HepG2 (cell line): ENCODE measurements around the gene SRSF1. TPM values are rescaled to one million over a fixed set of nuclear protein-coding genes. Genes with fewer than 3 reads are reported as not detected.

Source experiments
- CEBPG ChIP-seq: IDR thresholded peaks from 2 replicates; pipeline ENCODE4 v1.6.1; 2016
- ESRRA ChIP-seq: sonication (generic); formaldehyde crosslinking; IDR thresholded peaks from 2 replicates; pipeline ENCODE4 v1.5.1; 2020; ENCODE audit warnings: mild to moderate bottlenecking, low read depth, missing genetic modification reagents
- HMGXB4 ChIP-seq, 2 experiments: sonication (generic) in 1 of 2; formaldehyde crosslinking in 1 of 2; IDR thresholded peaks; 2 replicates each; pipeline versions ENCODE4 v1.4.0 to v1.6.1; 2018 to 2020; ENCODE audit warnings: missing genetic modification reagents in 2 of 2, borderline replicate concordance in 1 of 2, low read depth in 1 of 2, mild to moderate bottlenecking in 1 of 2, missing biosample characterization in 1 of 2
- NFRKB ChIP-seq: fragments of 450-650 bp; IDR thresholded peaks from 2 replicates; pipeline ENCODE4 v1.6.1; 2017
- REL ChIP-seq: sonication (generic); formaldehyde crosslinking; conservative IDR thresholded peaks from 2 replicates; pipeline ENCODE4 v1.8.0; 2022; ENCODE audit warnings: mild to moderate bottlenecking, missing genetic modification reagents, moderate library complexity
- REPIN1 ChIP-seq: sonication (generic); formaldehyde crosslinking; IDR thresholded peaks from 2 replicates; pipeline ENCODE4 v1.8.0; 2022; ENCODE audit warnings: missing genetic modification reagents, low read depth, mild to moderate bottlenecking, borderline replicate concordance
- SIN3A ChIP-seq: IDR thresholded peaks from 2 replicates; pipeline ENCODE4 v1.6.1; 2011; ENCODE audit warnings: low read depth, mild to moderate bottlenecking, control low read depth, low read length, borderline replicate concordance
- SUZ12 ChIP-seq: fragments of 150-350 bp; IDR thresholded peaks from 2 replicates; pipeline ENCODE4 v1.6.1; 2014; ENCODE audit warnings: low read depth, low read length
- TMF1 ChIP-seq: sonication (generic); formaldehyde crosslinking; IDR thresholded peaks from 2 replicates; pipeline ENCODE4 v1.8.1; 2022; ENCODE audit warnings: low read depth, missing genetic modification reagents
- ZIK1 ChIP-seq: sonication (generic); formaldehyde crosslinking; IDR thresholded peaks from 2 replicates; pipeline ENCODE4 v1.5.0; 2020; ENCODE audit warnings: mild to moderate bottlenecking, low read depth, missing genetic modification reagents, borderline replicate concordance
- ZKSCAN5 ChIP-seq: sonication (generic); formaldehyde crosslinking; IDR thresholded peaks from 2 replicates; pipeline ENCODE4 v1.5.1; 2020; ENCODE audit warnings: mild to moderate bottlenecking, missing genetic modification reagents
- ZNF24 ChIP-seq: fragments of 450-650 bp; IDR thresholded peaks from 2 replicates; pipeline ENCODE4 v1.6.1; 2017; ENCODE audit warnings: antibody characterized with exemption, mild to moderate bottlenecking
- ZNF251 ChIP-seq: sonication (generic); formaldehyde crosslinking; IDR thresholded peaks from 2 replicates; pipeline ENCODE4 v1.9.0; 2021; ENCODE audit warnings: mild to moderate bottlenecking, missing genetic modification reagents
- ZNF256 ChIP-seq: sonication (generic); formaldehyde crosslinking; conservative IDR thresholded peaks from 2 replicates; pipeline ENCODE4 v1.4.0; 2020; ENCODE audit warnings: missing genetic modification reagents
- ZNF335 ChIP-seq: sonication (generic); formaldehyde crosslinking; IDR thresholded peaks from 2 replicates; pipeline ENCODE4 v1.4.0; 2020; ENCODE audit warnings: missing genetic modification reagents
- ZNF350 ChIP-seq: sonication (generic); formaldehyde crosslinking; IDR thresholded peaks from 2 replicates; pipeline ENCODE4 v1.4.0; 2020; ENCODE audit warnings: mild to moderate bottlenecking, low read depth, missing genetic modification reagents, borderline replicate concordance
- ZNF543 ChIP-seq: sonication (generic); formaldehyde crosslinking; IDR thresholded peaks from 2 replicates; pipeline ENCODE4 v1.4.0; 2020; ENCODE audit warnings: mild to moderate bottlenecking, missing genetic modification reagents
- ZNF550 ChIP-seq: sonication (generic); formaldehyde crosslinking; IDR thresholded peaks from 2 replicates; pipeline ENCODE4 v1.4.0; 2020; ENCODE audit warnings: mild to moderate bottlenecking, missing genetic modification reagents, borderline replicate concordance
- ZNF777 ChIP-seq: sonication (generic); formaldehyde crosslinking; IDR thresholded peaks from 2 replicates; pipeline ENCODE4 v1.4.0; 2020; ENCODE audit warnings: missing genetic modification reagents
- ZNF878 ChIP-seq: sonication (generic); formaldehyde crosslinking; IDR thresholded peaks from 2 replicates; pipeline ENCODE4 v1.8.1; 2023; ENCODE audit warnings: mild to moderate bottlenecking, missing genetic modification reagents, moderate library complexity
- polyA plus RNA-seq, 8 experiments: library from polyadenylated mRNA; depleted of rRNA in 3 of 8; stranded (reverse) in 7 of 8; unstranded in 1 of 8; fragments of >200 nt; fragmentation: Illumina TruSeq in 4 of 8; extraction: Trizol in 4 of 8; gene quantifications; 2 replicates each; pipeline versions ENCODE4 v1.2.1 to v1.2.3, GENCODE V29; 2011 to 2016; ENCODE audit warnings: low read depth in 4 of 8, missing spikeins in 1 of 8, mixed read lengths in 1 of 8; ENCODE audit not compliant: insufficient read depth in 1 of 8
- total RNA-seq, 5 experiments: library from RNA; depleted of rRNA; stranded (reverse); fragments of >200 nt; fragmentation: Illumina TruSeq; extraction: Trizol; gene quantifications; 2 replicates each; pipeline ENCODE4 v1.2.3, GENCODE V29; 2016; ENCODE audit warnings: low read depth in 1 of 5
- TF ChIP-seq, protein P1 (sequence below): sonication (generic); formaldehyde crosslinking; IDR thresholded peaks from 2 replicates; pipeline ENCODE4 v1.8.0; 2022; ENCODE audit warnings: mild to moderate bottlenecking, missing genetic modification reagents; ENCODE audit not compliant: insufficient replicate concordance
- TF ChIP-seq, protein P2 (sequence below): sonication (generic); formaldehyde crosslinking; IDR thresholded peaks from 2 replicates; pipeline ENCODE4 v1.4.0; 2020; ENCODE audit warnings: mild to moderate bottlenecking, low read depth, missing genetic modification reagents

Gene SRSF1
- total and polyA plus RNA-seq, 2 of the 13 experiments (the other 11 are each of a cell fraction or from before 2014, with no cell fraction given) = 142 to 445 TPM

GRCh38 chr17:58006924-58007780, at the start of gene SRSF1 (continued):
- TF ChIP-seq ZNF550 (CRISPR knock-in tag) (no peak; the same call in none of the 2 replicates), TMF1 (CRISPR knock-in tag) (peak; percentile 88), ZNF543 (CRISPR knock-in tag) (peak; percentile 95), REPIN1 (CRISPR knock-in tag) (peak; percentile 89), ZNF878 (peak; percentile 97), NFRKB (peak; percentile 99), ESRRA (CRISPR knock-in tag) (peak; percentile 89), HMGXB4 (CRISPR knock-in tag; IDR thresholded peaks at IDR 0.05; ENCODE audit: borderline replicate concordance in 1 of 2, low read depth in 1 of 2) (peak; percentile 97 to 98), CEBPG (CRISPR knock-in tag) (no peak; the same call in 1 of the 2 replicates), REL (CRISPR knock-in tag) (peak; percentile 98), ZNF350 (peak; percentile 99), ZKSCAN5 (CRISPR knock-in tag) (0 out of 2 replicates have a peak, but pooled peaks have one; percentile 11), SUZ12 (no peak; the same call in 1 of the 2 replicates), ZNF777 (peak; percentile 80), ZNF256 (CRISPR knock-in tag) (peak; percentile 84), ZNF251 (CRISPR knock-in tag) (no peak; the same call in 1 of the 2 replicates), ZNF335 (CRISPR knock-in tag) (peak; percentile 71), ZNF24 (no peak), ZIK1 (peak; percentile 92), SIN3A (peak; percentile 81; the same call in 1 of the 2 replicates)
- TF ChIP-seq, protein P1, sequence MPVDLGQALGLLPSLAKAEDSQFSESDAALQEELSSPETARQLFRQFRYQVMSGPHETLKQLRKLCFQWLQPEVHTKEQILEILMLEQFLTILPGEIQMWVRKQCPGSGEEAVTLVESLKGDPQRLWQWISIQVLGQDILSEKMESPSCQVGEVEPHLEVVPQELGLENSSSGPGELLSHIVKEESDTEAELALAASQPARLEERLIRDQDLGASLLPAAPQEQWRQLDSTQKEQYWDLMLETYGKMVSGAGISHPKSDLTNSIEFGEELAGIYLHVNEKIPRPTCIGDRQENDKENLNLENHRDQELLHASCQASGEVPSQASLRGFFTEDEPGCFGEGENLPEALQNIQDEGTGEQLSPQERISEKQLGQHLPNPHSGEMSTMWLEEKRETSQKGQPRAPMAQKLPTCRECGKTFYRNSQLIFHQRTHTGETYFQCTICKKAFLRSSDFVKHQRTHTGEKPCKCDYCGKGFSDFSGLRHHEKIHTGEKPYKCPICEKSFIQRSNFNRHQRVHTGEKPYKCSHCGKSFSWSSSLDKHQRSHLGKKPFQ (CRISPR knock-in tag) = no peak
- TF ChIP-seq, protein P2, sequence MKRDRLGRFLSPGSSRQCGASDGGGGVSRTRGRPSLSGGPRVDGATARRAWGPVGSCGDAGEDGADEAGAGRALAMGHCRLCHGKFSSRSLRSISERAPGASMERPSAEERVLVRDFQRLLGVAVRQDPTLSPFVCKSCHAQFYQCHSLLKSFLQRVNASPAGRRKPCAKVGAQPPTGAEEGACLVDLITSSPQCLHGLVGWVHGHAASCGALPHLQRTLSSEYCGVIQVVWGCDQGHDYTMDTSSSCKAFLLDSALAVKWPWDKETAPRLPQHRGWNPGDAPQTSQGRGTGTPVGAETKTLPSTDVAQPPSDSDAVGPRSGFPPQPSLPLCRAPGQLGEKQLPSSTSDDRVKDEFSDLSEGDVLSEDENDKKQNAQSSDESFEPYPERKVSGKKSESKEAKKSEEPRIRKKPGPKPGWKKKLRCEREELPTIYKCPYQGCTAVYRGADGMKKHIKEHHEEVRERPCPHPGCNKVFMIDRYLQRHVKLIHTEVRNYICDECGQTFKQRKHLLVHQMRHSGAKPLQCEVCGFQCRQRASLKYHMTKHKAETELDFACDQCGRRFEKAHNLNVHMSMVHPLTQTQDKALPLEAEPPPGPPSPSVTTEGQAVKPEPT (CRISPR knock-in tag) = peak; percentile 96; the same call in 1 of the 2 replicates
